ENCODE results near the gene FAM47E.

Gene FAM47E

GRCh38 chr4:76325072-76325471 is 73.6 kb downstream of the FAM47E start:
- H3K27ac ChIP-seq (ENCODE audit: extremely low read depth, low read depth, low read length): no peak overlapping the region
- TF ChIP-seq ATF2 (tag by site-specific recombination; IDR thresholded peaks at IDR 0.05; ENCODE audit: low read depth) (peak; percentile 56; the same call in 1 of the 2 replicates), ZNF777 (tag by site-specific recombination; IDR thresholded peaks at IDR 0.05; ENCODE audit: borderline replicate concordance) (no peak), ZNF37A (tag by site-specific recombination; IDR thresholded peaks at IDR 0.05) (no peak), ZNF677 (tag by site-specific recombination; IDR thresholded peaks at IDR 0.05) (no peak), ZBTB6 (tag by site-specific recombination; IDR thresholded peaks at IDR 0.05) (no peak)
- TF ChIP-seq, protein P1, sequence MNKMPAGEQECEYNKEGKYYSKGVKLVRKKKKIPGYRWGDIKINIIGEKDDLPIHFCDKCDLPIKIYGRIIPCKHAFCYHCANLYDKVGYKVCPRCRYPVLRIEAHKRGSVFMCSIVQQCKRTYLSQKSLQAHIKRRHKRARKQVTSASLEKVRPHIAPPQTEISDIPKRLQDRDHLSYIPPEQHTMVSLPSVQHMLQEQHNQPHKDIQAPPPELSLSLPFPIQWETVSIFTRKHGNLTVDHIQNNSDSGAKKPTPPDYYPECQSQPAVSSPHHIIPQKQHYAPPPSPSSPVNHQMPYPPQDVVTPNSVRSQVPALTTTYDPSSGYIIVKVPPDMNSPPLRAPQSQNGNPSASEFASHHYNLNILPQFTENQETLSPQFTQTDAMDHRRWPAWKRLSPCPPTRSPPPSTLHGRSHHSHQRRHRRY (tag by site-specific recombination; IDR thresholded peaks at IDR 0.05): no peak
- no peaks in the 10 kb centered on the region for H3K9me3 ChIP-seq (ENCODE audit: control insufficient read depth, insufficient read depth, low read depth, low read length)
- H3K4me1 ChIP-seq (ENCODE audit: control insufficient read depth, insufficient read depth, low read length): no peaks in the 10 kb centered on the region
- no peaks in the 10 kb centered on the region for H3K36me3 ChIP-seq (ENCODE audit: control insufficient read depth in 2 of 2, insufficient read depth in 1 of 2, low read length in 2 of 2)
- H3K4me3 ChIP-seq (ENCODE audit: low read depth, low read length): no peak overlapping the region
- ChIA-PET CTCF (no interaction called here), POLR2A (no interaction called here)

GRCh38 chr4:76326515-76326914 is 75.0 kb downstream of the FAM47E start:
- no peaks in the 10 kb centered on the region for H3K36me3 ChIP-seq (ENCODE audit: control insufficient read depth in 2 of 2, insufficient read depth in 1 of 2, low read length in 2 of 2)
- TF ChIP-seq TRIM28 (IDR thresholded peaks at IDR 0.05; ENCODE audit: borderline replicate concordance, low read length) (0 out of 2 replicates have a peak, but pooled peaks have one; percentile 70), ZNF354C (tag by site-specific recombination; IDR thresholded peaks at IDR 0.05; ENCODE audit: borderline replicate concordance, low read depth) (no peak), ZNF626 (tag by site-specific recombination; IDR thresholded peaks at IDR 0.05) (peak; percentile 78; the same call in 1 of the 2 replicates), ZNF280D (tag by site-specific recombination; IDR thresholded peaks at IDR 0.05) (peak; percentile 53; the same call in 1 of the 2 replicates), ZNF610 (tag by site-specific recombination; IDR thresholded peaks at IDR 0.05; ENCODE audit: borderline replicate concordance) (0 out of 2 replicates have a peak, but pooled peaks have one; percentile 32), ZNF558 (tag by site-specific recombination; IDR thresholded peaks at IDR 0.05) (peak; percentile 53; the same call in 1 of the 2 replicates), ZNF518A (tag by site-specific recombination; conservative IDR thresholded peaks at IDR 0.05; ENCODE audit: low read depth) (0 out of 2 replicates have a peak, but pooled peaks have one; percentile 38), SETDB1 (IDR thresholded peaks at IDR 0.05; ENCODE audit: insufficient read length, low read length) (peak; percentile 97), SP7 (tag by site-specific recombination; IDR thresholded peaks at IDR 0.05) (0 out of 2 replicates have a peak, but pooled peaks have one; percentile 20), ZNF16 (tag by site-specific recombination; IDR thresholded peaks at IDR 0.05; ENCODE audit: low read depth) (no peak), ZNF510 (tag by site-specific recombination; IDR thresholded peaks at IDR 0.05; ENCODE audit: insufficient replicate concordance) (no peak)
- no peak overlapping the region for H3K27ac ChIP-seq (ENCODE audit: extremely low read depth, low read depth, low read length)
- no peaks in the 10 kb centered on the region for H3K4me1 ChIP-seq (ENCODE audit: control insufficient read depth, insufficient read depth, low read length)
- ChIA-PET CTCF (interaction anchor here (0.6 to 1.0 kb wide), 4 partner anchors 13 to 584 kb away, joined by 3 to 7 read pairs (median 4); no protein-coding TSS in a partner anchor), POLR2A (no interaction called here)
- no peak overlapping the region for H3K4me3 ChIP-seq (ENCODE audit: low read depth, low read length)
- no peaks in the 10 kb centered on the region for H3K9me3 ChIP-seq (ENCODE audit: control insufficient read depth, insufficient read depth, low read depth, low read length)

Measured in HEK293 (cell line).